Effector memory CD8-positive, alpha-beta T cell (primary cell): ENCODE data around the gene SEMA6A.

Experiments
- ATAC-seq: fragments of 150-1000 bp; cut with Tn5 transposase; replicated peaks from 2 replicates; pipeline ENCODE4 v1.10.0; 2021; ENCODE audit warnings: mild to moderate bottlenecking, moderate library complexity
- DNase-seq, 3 experiments: peaks; one replicate each; pipeline ENCODE4 v3.0.0; 2021
- H3K27ac Mint-ChIP-seq, 2 donors: one replicate each; pipeline ENCODE4 v1.8.0; 2022; ENCODE audit warnings: mild to moderate bottlenecking in 2 of 2, mixed read lengths in 2 of 2, moderate library complexity in 2 of 2
- H3K27me3 Mint-ChIP-seq, 2 donors: one replicate each; pipeline ENCODE4 v1.8.0; 2022; ENCODE audit warnings: mixed read lengths in 2 of 2
- H3K36me3 Mint-ChIP-seq: one replicate; pipeline ENCODE4 v1.8.0; 2022; ENCODE audit warnings: mild to moderate bottlenecking, moderate library complexity, mixed read lengths; ENCODE audit not compliant: insufficient read depth
- H3K4me1 Mint-ChIP-seq, 2 donors: one replicate each; pipeline ENCODE4 v1.8.0; 2022; ENCODE audit warnings: low read depth in 2 of 2, mixed read lengths in 2 of 2
- H3K4me3 Mint-ChIP-seq, 2 donors: one replicate each; pipeline ENCODE4 v1.8.0; 2022; ENCODE audit warnings: mild to moderate bottlenecking in 2 of 2, mixed read lengths in 2 of 2, moderate library complexity in 2 of 2
- H3K9me3 Mint-ChIP-seq, 2 donors: one replicate each; pipeline ENCODE4 v1.8.0; 2022; ENCODE audit warnings: mixed read lengths in 2 of 2

SEMA6A gene

DNA sequence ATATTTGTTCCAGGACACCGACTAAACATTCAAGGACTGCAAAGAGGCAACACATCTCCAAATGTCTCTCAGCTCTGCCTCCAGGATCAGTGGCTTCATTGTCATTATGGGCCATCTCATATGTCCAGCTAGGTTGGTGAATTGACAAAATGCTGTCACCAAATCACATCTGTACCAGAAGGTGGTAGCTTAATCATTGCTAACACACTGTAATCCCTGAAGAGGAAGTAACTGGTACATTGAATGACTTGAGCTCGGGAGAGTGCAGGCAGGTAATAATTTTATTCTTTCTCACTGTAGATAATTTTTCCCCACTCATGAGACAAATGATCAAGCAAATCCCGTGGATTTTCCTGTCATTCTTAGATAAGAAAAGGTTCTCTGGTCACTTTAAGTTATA, 169.8 kb downstream of the SEMA6A start:
- no peak for ATAC-seq
- DNase-seq = no peak
- H3K4me1 Mint-ChIP-seq = no peaks in the 10 kb centered on the region
- H3K36me3 Mint-ChIP-seq = no peaks in the 10 kb centered on the region
- H3K27ac Mint-ChIP-seq = no peak overlapping the region
- H3K27me3 Mint-ChIP-seq = no peaks in the 10 kb centered on the region
- H3K9me3 Mint-ChIP-seq = no peaks in the 10 kb centered on the region
- H3K4me3 Mint-ChIP-seq = no peak overlapping the region

DNA sequence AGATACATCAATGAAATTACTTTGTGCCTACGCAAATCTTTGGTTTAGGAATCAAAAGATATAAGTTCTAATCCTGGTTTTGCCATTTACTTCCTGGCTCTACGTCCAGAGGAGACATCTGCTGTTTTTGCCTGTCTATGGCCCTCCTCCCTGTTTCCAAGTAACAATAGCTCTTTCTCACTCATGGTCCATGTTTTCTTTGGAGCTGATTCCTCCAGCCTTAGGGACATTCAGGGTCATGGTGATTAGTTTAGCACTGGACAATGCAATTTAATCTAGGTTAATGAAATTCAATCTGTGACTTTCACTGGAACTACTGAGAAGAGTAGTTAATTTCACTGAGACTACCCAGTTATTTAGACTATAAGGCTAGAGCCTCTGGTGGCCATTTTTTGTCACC, 170.6 kb downstream of the SEMA6A start:
- Mint-ChIP-seq H3K4me3 (no peak overlapping the region), H3K4me1 (no peaks in the 10 kb centered on the region), H3K27me3 (no peaks in the 10 kb centered on the region), H3K36me3 (peaks cover 3% of the 10 kb centered on the region), H3K9me3 (no peaks in the 10 kb centered on the region), H3K27ac (no peak overlapping the region)
- DNase-seq (no peak), ATAC-seq (no peak)

DNA sequence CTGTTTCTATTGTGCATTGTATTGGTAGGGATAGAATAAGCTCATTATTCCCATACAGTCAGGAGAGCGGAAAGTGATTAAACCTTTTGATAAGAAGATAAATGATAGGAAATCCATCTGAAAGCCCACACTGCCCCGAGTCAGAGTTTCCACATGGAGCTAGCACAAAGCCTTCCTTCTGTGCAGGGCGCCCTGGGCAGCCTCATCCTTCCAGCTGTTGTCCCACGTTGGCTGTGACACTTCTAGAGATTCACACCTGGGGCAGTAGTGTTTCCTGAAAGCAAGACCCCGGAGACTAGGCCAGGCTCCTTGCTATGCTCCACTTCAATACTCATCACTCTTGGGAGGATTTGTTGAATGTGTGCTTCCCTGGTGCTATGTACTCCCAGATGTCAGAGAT, 172.4 kb downstream of the SEMA6A start:
- Mint-ChIP-seq H3K27ac (no peak overlapping the region), H3K27me3 (no peaks in the 10 kb centered on the region), H3K4me3 (no peak overlapping the region), H3K36me3 (peaks cover 3% of the 10 kb centered on the region), H3K4me1 (no peaks in the 10 kb centered on the region), H3K9me3 (no peaks in the 10 kb centered on the region)
- ATAC-seq = no peak
- no peak for DNase-seq

DNA sequence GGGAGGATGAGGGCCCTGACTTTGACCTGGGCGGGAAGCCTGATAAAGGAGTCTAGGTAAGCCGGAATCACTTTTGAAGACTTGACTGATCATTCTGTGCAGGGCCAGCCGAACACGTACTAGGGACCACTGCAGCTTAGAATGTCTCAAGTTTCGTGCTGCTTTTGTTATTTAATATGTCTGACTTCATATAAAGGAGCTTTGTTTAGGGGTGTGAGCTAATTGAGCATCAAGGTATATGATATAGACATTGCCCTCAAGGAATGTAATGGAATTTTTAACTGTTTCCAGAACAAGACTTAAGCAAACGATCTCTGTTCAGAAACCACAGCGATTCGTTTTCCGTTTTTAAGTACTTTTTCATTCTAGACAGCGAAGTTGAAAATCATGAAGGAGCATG, 173.0 kb downstream of the SEMA6A start:
- Mint-ChIP-seq H3K4me1 (no peaks in the 10 kb centered on the region), H3K36me3 (peaks cover 3% of the 10 kb centered on the region), H3K27me3 (no peaks in the 10 kb centered on the region), H3K27ac (no peak overlapping the region), H3K4me3 (no peak overlapping the region), H3K9me3 (no peaks in the 10 kb centered on the region)
- no peak for DNase-seq
- ATAC-seq = no peak

DNA sequence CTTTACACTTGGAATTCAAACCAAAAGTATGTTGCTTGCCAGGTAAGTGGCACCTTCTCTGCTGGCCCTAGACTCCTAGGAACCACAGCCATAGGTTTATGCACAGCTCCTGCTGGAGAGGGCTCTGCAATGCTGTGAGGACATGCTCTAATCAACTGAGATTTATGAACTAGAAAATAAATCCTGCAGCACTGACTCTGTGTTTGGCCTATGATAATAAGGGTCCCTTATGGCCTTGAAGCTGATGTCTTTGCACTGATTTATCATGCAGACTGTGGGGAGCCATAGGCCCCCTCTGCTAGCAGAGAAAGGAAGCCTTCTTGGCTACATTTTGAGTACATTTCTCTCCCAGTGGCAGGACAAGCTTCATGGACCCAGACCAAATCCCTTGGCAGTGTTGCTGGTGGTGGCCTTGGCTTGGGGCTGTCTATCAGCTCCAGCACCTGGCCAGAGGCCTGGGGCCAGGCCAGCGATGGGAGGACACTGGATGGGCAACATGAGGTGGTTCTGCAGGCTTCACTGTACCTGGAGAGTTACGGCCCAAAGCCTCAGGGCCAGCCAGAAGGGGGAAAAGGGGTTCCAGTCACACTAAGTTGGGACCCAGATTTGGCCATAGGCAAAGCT, 178.0 kb downstream of the SEMA6A start:
- Mint-ChIP-seq H3K27ac (no peak overlapping the region), H3K9me3 (peaks cover 0 to 2% of the 10 kb centered on the region in 2 donors), H3K4me1 (no peaks in the 10 kb centered on the region), H3K36me3 (peaks cover 5% of the 10 kb centered on the region), H3K27me3 (no peaks in the 10 kb centered on the region), H3K4me3 (no peak overlapping the region)
- DNase-seq = no peak
- no peak for ATAC-seq

DNA sequence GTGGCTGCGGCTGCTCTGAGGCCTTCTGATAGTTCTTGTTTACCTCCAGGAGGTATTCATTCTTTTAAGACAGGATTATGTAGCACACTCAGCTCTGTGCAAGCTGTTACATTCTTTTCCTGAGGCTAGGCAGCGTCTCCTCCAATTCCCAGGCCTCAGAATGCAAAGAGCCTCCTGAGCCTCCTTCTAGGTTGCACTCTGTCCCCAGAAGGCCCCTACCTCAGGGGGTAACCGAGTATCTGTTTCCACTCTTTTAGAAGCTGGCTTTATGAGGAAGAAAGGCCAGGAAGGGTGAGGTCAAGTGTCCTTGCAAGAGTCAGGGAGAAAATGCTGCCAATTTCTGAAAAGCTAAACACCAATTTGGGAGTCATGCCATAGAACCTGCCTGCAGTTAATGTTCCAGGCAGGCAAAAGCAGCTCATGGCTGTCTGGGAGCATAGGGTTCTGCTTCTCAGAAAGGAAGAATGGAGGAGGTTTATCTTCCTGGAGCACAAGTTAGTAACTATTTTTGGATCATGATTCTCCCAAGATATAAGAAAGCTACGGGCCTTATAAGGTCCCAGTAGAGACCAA, 178.9 kb downstream of the SEMA6A start:
- Mint-ChIP-seq H3K4me3 (no peak overlapping the region), H3K27ac (no peak overlapping the region), H3K36me3 (peaks cover 5% of the 10 kb centered on the region), H3K27me3 (no peaks in the 10 kb centered on the region), H3K9me3 (peaks cover 0 to 2% of the 10 kb centered on the region in 2 donors), H3K4me1 (no peaks in the 10 kb centered on the region)
- DNase-seq (no peak), ATAC-seq (no peak)

DNA sequence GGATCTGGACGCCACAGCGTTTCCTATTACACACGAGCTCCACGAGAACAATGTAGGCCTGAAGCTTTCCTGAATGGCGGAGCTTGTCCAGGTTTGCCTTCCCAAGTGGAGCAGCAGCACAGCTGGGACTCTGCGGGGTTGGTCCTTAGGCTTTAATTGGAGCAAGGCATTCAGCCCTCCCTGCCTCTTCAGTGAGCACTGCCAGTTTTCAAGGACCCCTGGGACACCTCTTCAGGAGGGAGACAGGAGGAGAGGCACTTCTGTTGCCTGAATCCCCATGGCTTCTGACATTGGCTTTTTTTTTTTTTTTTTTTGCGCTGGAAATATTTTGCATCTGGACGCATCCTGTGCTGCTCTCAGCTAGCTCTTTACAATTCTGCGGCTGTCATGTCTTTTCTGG, 179.4 kb downstream of the SEMA6A start:
- peaks cover 5% of the 10 kb centered on the region for H3K36me3 Mint-ChIP-seq
- H3K27ac Mint-ChIP-seq = no peak overlapping the region
- H3K4me1 Mint-ChIP-seq = no peaks in the 10 kb centered on the region
- H3K9me3 Mint-ChIP-seq = peaks cover 0 to 2% of the 10 kb centered on the region in 2 donors
- ATAC-seq = no peak
- DNase-seq = no peak
- H3K27me3 Mint-ChIP-seq = no peaks in the 10 kb centered on the region
- H3K4me3 Mint-ChIP-seq = no peak overlapping the region

DNA sequence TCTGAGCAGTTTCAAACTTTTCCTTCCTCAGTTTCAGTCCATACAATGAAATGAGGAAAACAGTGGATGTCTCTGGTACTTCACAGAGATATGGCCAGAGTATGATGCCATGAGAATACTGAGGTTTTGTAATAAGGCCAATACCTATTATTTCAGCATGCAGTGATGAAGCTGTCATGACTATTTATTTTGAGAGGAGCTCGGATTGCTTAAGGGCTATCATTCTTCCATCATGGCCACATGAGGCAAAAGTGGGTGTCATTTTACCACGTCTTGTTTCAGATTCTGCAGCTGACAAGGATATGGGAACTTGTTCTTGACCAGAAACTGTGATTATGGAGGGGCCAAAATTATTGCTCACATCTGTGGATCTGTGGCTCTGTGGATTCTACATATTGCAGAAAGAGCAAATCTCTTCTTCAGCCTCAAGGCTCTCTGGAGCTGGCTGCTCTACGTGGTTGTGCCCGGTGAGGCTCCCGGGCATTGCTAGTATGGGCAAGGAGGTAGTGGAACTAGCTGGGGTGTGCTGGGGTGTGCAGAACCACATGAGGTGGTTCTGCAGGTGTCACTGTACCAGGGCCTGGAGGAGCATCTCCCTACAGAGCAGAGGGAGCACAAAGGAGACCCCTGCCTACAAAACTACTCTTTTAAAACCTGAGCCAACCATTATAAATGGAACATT, 180.3 kb downstream of the SEMA6A start:
- DNase-seq (no peak), ATAC-seq (no peak)
- Mint-ChIP-seq H3K36me3 (peaks cover 3% of the 10 kb centered on the region), H3K4me1 (no peaks in the 10 kb centered on the region), H3K9me3 (peaks cover 0 to 2% of the 10 kb centered on the region in 2 donors), H3K4me3 (no peak overlapping the region), H3K27ac (no peak overlapping the region), H3K27me3 (no peaks in the 10 kb centered on the region)
